H9 (cell line): ENCODE measurements around the gene GRAMD1C. TPM values are rescaled to one million over a fixed set of nuclear protein-coding genes. Genes with fewer than 3 reads are reported as not detected.

ENCODE experiments used
- DNase-seq: peaks from one replicate; pipeline ENCODE4 v3.0.0-alpha.2; 2017
- H2AFZ ChIP-seq: one replicate; pipeline ENCODE4 v1.6.1; 2013; ENCODE audit warnings: mild to moderate bottlenecking, low read length, control low read depth, moderate library complexity
- H2AK5ac ChIP-seq: 2 replicates; pipeline ENCODE4 v1.6.1; 2013; ENCODE audit warnings: low read length, control low read depth, mixed read lengths; ENCODE audit not compliant: insufficient read length
- H2BK120ac ChIP-seq: one replicate; pipeline ENCODE4 v1.6.1; 2013; ENCODE audit warnings: low read depth, mild to moderate bottlenecking, low read length, control low read depth, inconsistent platforms; ENCODE audit not compliant: poor library complexity, severe bottlenecking
- H2BK12ac ChIP-seq: 2 replicates; pipeline ENCODE4 v1.6.1; 2013; ENCODE audit warnings: low read length, control low read depth, mixed read lengths, low read depth; ENCODE audit not compliant: insufficient read length
- H2BK15ac ChIP-seq: 2 replicates; pipeline ENCODE4 v1.6.1; 2013; ENCODE audit warnings: low read depth, low read length, control low read depth
- H2BK20ac ChIP-seq: one replicate; pipeline ENCODE4 v1.6.1; 2013; ENCODE audit warnings: low read depth, mild to moderate bottlenecking, low read length, control low read depth, inconsistent platforms; ENCODE audit not compliant: poor library complexity, severe bottlenecking
- H2BK5ac ChIP-seq: 2 replicates; pipeline ENCODE4 v1.6.1; 2013; ENCODE audit warnings: low read length, control low read depth, mixed read lengths; ENCODE audit not compliant: insufficient read length
- H3K14ac ChIP-seq: 2 replicates; pipeline ENCODE4 v1.6.1; 2013; ENCODE audit warnings: low read length, control low read depth; ENCODE audit not compliant: insufficient read depth
- H3K18ac ChIP-seq: 2 replicates; pipeline ENCODE4 v1.6.1; 2013; ENCODE audit warnings: low read depth, mild to moderate bottlenecking, mixed read lengths, low read length, control low read depth; ENCODE audit not compliant: insufficient read length
- H3K23ac ChIP-seq: 2 replicates; pipeline ENCODE4 v1.6.1; 2013; ENCODE audit warnings: low read length, control low read depth, mixed read lengths, low read depth; ENCODE audit not compliant: insufficient read length
- H3K23me2 ChIP-seq: 2 replicates; pipeline ENCODE4 v1.6.1; 2013; ENCODE audit warnings: low read depth, mild to moderate bottlenecking, mixed read lengths, low read length, control low read depth; ENCODE audit not compliant: insufficient read length, poor library complexity, severe bottlenecking
- H3K27ac ChIP-seq: 2 replicates; pipeline ENCODE4 v1.5.1; 2013; ENCODE audit warnings: low read length, control low read depth, mixed read lengths, low read depth; ENCODE audit not compliant: insufficient read length
- H3K27me3 ChIP-seq: 2 replicates; pipeline ENCODE4 v1.6.1; 2013; ENCODE audit warnings: low read length, control low read depth, inconsistent platforms; ENCODE audit not compliant: insufficient read depth
- H3K4ac ChIP-seq: 2 replicates; pipeline ENCODE4 v1.6.1; 2013; ENCODE audit warnings: low read depth, mild to moderate bottlenecking, control low read depth, inconsistent platforms, low read length, moderate library complexity
- H3K4me1 ChIP-seq: 2 replicates; pipeline ENCODE4 v1.6.1; 2013; ENCODE audit warnings: low read length, control low read depth, inconsistent platforms; ENCODE audit not compliant: insufficient read depth
- H3K4me2 ChIP-seq: 2 replicates; pipeline ENCODE4 v1.6.1; 2013; ENCODE audit warnings: low read length, control low read depth, mixed read lengths; ENCODE audit not compliant: insufficient read length, insufficient read depth
- H3K56ac ChIP-seq: 2 replicates; pipeline ENCODE4 v1.6.1; 2013; ENCODE audit warnings: low read depth, mild to moderate bottlenecking, mixed read lengths, low read length, control low read depth; ENCODE audit not compliant: insufficient read length
- H3K79me1 ChIP-seq: 2 replicates; pipeline ENCODE4 v1.6.1; 2013; ENCODE audit warnings: low read depth, mild to moderate bottlenecking, moderate library complexity, low read length, control low read depth, inconsistent platforms; ENCODE audit not compliant: insufficient read depth, poor library complexity, severe bottlenecking
- H3K79me2 ChIP-seq: 2 replicates; pipeline ENCODE4 v1.6.1; 2013; ENCODE audit warnings: low read length, control low read depth, inconsistent platforms; ENCODE audit not compliant: insufficient read depth
- H3K9ac ChIP-seq: 2 replicates; pipeline ENCODE4 v1.6.1; 2013; ENCODE audit warnings: low read length, control low read depth, mixed read lengths; ENCODE audit not compliant: insufficient read length; ENCODE audit errors: extremely low read depth
- H3K9me3 ChIP-seq: one replicate; pipeline ENCODE4 v1.6.1; 2013; ENCODE audit warnings: low read depth, low read length, inconsistent platforms; ENCODE audit not compliant: control insufficient read depth
- H3T11ph ChIP-seq: one replicate; pipeline ENCODE4 v1.6.1; 2013; ENCODE audit warnings: mild to moderate bottlenecking, low read length, control low read depth, inconsistent platforms
- H4K20me1 ChIP-seq: one replicate; pipeline ENCODE4 v1.6.1; 2013; ENCODE audit not compliant: control insufficient read depth, insufficient read length, insufficient read depth
- H4K5ac ChIP-seq: 2 replicates; pipeline ENCODE4 v1.6.1; 2013; ENCODE audit warnings: low read depth, mild to moderate bottlenecking, mixed read lengths, low read length, control low read depth; ENCODE audit not compliant: insufficient read length
- H4K8ac ChIP-seq: replicated peaks from 2 replicates; pipeline ENCODE4 v1.6.1; 2013; ENCODE audit warnings: low read length, control low read depth, mixed read lengths, low read depth; ENCODE audit not compliant: insufficient read length
- H4K91ac ChIP-seq: 2 replicates; pipeline ENCODE4 v1.6.1; 2013; ENCODE audit warnings: low read depth, mild to moderate bottlenecking, moderate library complexity, mixed read lengths, low read length, control low read depth; ENCODE audit not compliant: insufficient read length
- H3K27ac Mint-ChIP-seq, 3 experiments: 2 replicates in 2 of 3; 3 replicates in 1 of 3; pipeline ENCODE4 v1.8.0; 2020 to 2021; ENCODE audit warnings: mixed read lengths in 3 of 3, mild to moderate bottlenecking in 1 of 3, moderate library complexity in 1 of 3
- H3K27me3 Mint-ChIP-seq: 2 replicates; pipeline ENCODE4 v1.8.0; 2021; ENCODE audit warnings: low read depth, mild to moderate bottlenecking, moderate library complexity, mixed read lengths
- H3K36me3 Mint-ChIP-seq, 3 experiments: 2 replicates in 2 of 3; 3 replicates in 1 of 3; pipeline ENCODE4 v1.8.0; 2020 to 2021; ENCODE audit warnings: low read depth in 3 of 3, mixed read lengths in 3 of 3; ENCODE audit not compliant: insufficient read depth in 1 of 3
- H3K4me1 Mint-ChIP-seq, 2 experiments: 2 replicates each; pipeline ENCODE4 v1.8.0; 2020; ENCODE audit warnings: mixed read lengths in 2 of 2
- H3K4me3 Mint-ChIP-seq, 2 experiments: 2 replicates in 1 of 2; 3 replicates in 1 of 2; pipeline ENCODE4 v1.8.0; 2020 to 2021; ENCODE audit warnings: mild to moderate bottlenecking in 2 of 2, mixed read lengths in 2 of 2, moderate library complexity in 1 of 2
- H3K9me3 Mint-ChIP-seq, 2 experiments: 2 replicates in 1 of 2; 3 replicates in 1 of 2; pipeline ENCODE4 v1.8.0; 2020; ENCODE audit warnings: mild to moderate bottlenecking in 2 of 2, mixed read lengths in 2 of 2, moderate library complexity in 1 of 2
- CTCF ChIP-seq: fragments of 200-600 bp; sonication (generic); conservative IDR thresholded peaks from 3 replicates; pipeline ENCODE4 v1.8.0; 2021; ENCODE audit warnings: antibody characterized with exemption, mild to moderate bottlenecking
- WGBS: extraction: QIAGEN DNeasy Blood & Tissue Kit; methylation state at CpG from one replicate; pipeline ENCODE4 v1.1.7; 2013; ENCODE audit warnings: missing lambda C conversion rate, low lambda C conversion rate, mixed read lengths; ENCODE audit not compliant: insufficient read length; ENCODE audit errors: extremely low coverage; 5-methylcytosine and 5-hydroxymethylcytosine counted together
- total RNA-seq: library from RNA; stranded (reverse); gene quantifications from 2 replicates; pipeline ENCODE4 v1.2.1, GENCODE V29; 2021

Gene GRAMD1C
- total RNA-seq, 1 experiment from 2014 or later: 1.8 TPM

- Histone ChIP-seq H3K79me2 (no peaks in the 10 kb centered on the region), H3K79me1 (no peaks in the 10 kb centered on the region), H3K23me2 (no peaks in the 10 kb centered on the region), H2BK120ac (no peak overlapping the region), H4K8ac (no peak overlapping the region), H2AK5ac (no peak overlapping the region), H3K18ac (no peak overlapping the region), H3K9me3 (no peaks in the 10 kb centered on the region), H2BK5ac (no peak overlapping the region), H2BK15ac (no peak overlapping the region), H2AFZ (no peak overlapping the region), H3K27ac (no peak overlapping the region), H3K4ac (no peak overlapping the region), H4K20me1 (no peaks in the 10 kb centered on the region), H3K23ac (no peak overlapping the region), H4K5ac (no peak overlapping the region), H4K91ac (no peak overlapping the region), H3K27me3 (no peaks in the 10 kb centered on the region), H3K4me1 (no peaks in the 10 kb centered on the region), H3K56ac (no peak overlapping the region), H2BK12ac (no peak overlapping the region), H3K9ac (no peak overlapping the region), H3K14ac (no peak overlapping the region), H3T11ph (no peak overlapping the region), H2BK20ac (no peak overlapping the region), H3K4me2 (no peak overlapping the region)
- Mint-ChIP-seq H3K27me3 (peaks cover 3% of the 10 kb centered on the region; the same call in 1 of the 2 replicates), H3K36me3 (no peaks in the 10 kb centered on the region), H3K4me1 (peaks cover 5 to 8% of the 10 kb centered on the region in 2 experiments; a peak in 3 of 4 replicates), H3K9me3 (no peaks in the 10 kb centered on the region), H3K27ac (no peak overlapping the region), H3K4me3 (no peak overlapping the region)
- no CpG with 5 or more reads among the region's 4 CpGs for WGBS
- no peak for DNase-seq
- TF ChIP-seq CTCF: peak; percentile 70
These were observed 6.1 kb downstream of the GRAMD1C start for GRCh38 chr3:113844622-113845222.
